Raji (cell line): ENCODE results near the gene FCAMR.

ENCODE experiments used
- POLR2A ChIP-seq: IDR thresholded peaks from 2 replicates; pipeline ENCODE4 v1.6.1; 2011; ENCODE audit warnings: low read depth, low read length, control low read depth; ENCODE audit not compliant: insufficient read depth

Gene FCAMR

GRCh38 chr1:206974140-206974539, 3.9 kb upstream of the FCAMR start:
- no peak for TF ChIP-seq POLR2A

- TF ChIP-seq POLR2A = no peak
These were observed 2.5 kb upstream of the FCAMR start for GRCh38 chr1:206972728-206973127.

GRCh38 chr1:206971029-206971655, 882 bp upstream of the FCAMR start:
- TF ChIP-seq POLR2A = no peak

- no peak for TF ChIP-seq POLR2A
These were observed 1.2 kb downstream of the FCAMR start for GRCh38 chr1:206969090-206969489.

GRCh38 chr1:206967096-206967849, 3.0 kb downstream of the FCAMR start:
- TF ChIP-seq POLR2A = no peak

- TF ChIP-seq POLR2A = no peak
These were observed 4.5 kb downstream of the FCAMR start for GRCh38 chr1:206965781-206966180.

GRCh38 chr1:206963740-206964139, 6.5 kb downstream of the FCAMR start:
- no peak for TF ChIP-seq POLR2A

- no peak for TF ChIP-seq POLR2A
These were observed 7.0 kb downstream of the FCAMR start for GRCh38 chr1:206963119-206963712.

- TF ChIP-seq POLR2A = no peak
These were observed 8.0 kb downstream of the FCAMR start for GRCh38 chr1:206962272-206962671.

GRCh38 chr1:206961668-206962067, 8.6 kb downstream of the FCAMR start:
- TF ChIP-seq POLR2A = no peak

GRCh38 chr1:206960676-206961386, 9.4 kb downstream of the FCAMR start:
- no peak for TF ChIP-seq POLR2A

- no peak for TF ChIP-seq POLR2A
These were observed 12.1 kb downstream of the FCAMR start for GRCh38 chr1:206958144-206958543.

- no peak for TF ChIP-seq POLR2A
These were observed 12.6 kb downstream of the FCAMR start for GRCh38 chr1:206957639-206958038.

GRCh38 chr1:206955476-206956451, 14.5 kb downstream of the FCAMR start:
- no peak for TF ChIP-seq POLR2A
